HG02852 (cell line): ENCODE measurements around the gene SLC25A5.
"Not testable (repeated sequence)": the region's sequence is repeated elsewhere in the genome, so short reads cannot be mapped to it uniquely, and the experiment has no call there.

Source experiments
- ATAC-seq: cut with Tn5 transposase; IDR thresholded peaks from one replicate; pipeline ENCODE4 v1.9.1; 2021; ENCODE audit warnings: mild to moderate bottlenecking, moderate library complexity; ENCODE audit not compliant: unreplicated experiment

Gene SLC25A5

GRCh38 chrX:119475389-119476101 is 7.3 kb downstream of the SLC25A5 start:
- no peak for ATAC-seq

- ATAC-seq = no peak
These were observed 9.6 kb downstream of the SLC25A5 start for GRCh38 chrX:119477812-119478232.

GRCh38 chrX:119478504-119478903 is 10.3 kb downstream of the SLC25A5 start:
- no peak for ATAC-seq

GRCh38 chrX:119479845-119480244 is 11.6 kb downstream of the SLC25A5 start:
- no peak for ATAC-seq

- ATAC-seq = no peak
These were observed 13.1 kb downstream of the SLC25A5 start for GRCh38 chrX:119481323-119481801.

GRCh38 chrX:119482041-119482440 is 13.8 kb downstream of the SLC25A5 start:
- ATAC-seq = peak; percentile 30

- ATAC-seq = peak; percentile 79
These were observed 14.5 kb downstream of the SLC25A5 start for GRCh38 chrX:119482481-119483480.

- no peak for ATAC-seq
These were observed 18.5 kb downstream of the SLC25A5 start for GRCh38 chrX:119486745-119487144.

GRCh38 chrX:119487766-119488165 is 19.5 kb downstream of the SLC25A5 start:
- not testable (repeated sequence) for ATAC-seq

GRCh38 chrX:119488749-119489148 is 20.5 kb downstream of the SLC25A5 start:
- ATAC-seq = no peak

GRCh38 chrX:119489212-119490074 is 21.2 kb downstream of the SLC25A5 start:
- ATAC-seq = no peak

- no peak for ATAC-seq
These were observed 24.2 kb downstream of the SLC25A5 start for GRCh38 chrX:119492463-119492862.

GRCh38 chrX:119493851-119494495 is 25.7 kb downstream of the SLC25A5 start:
- not testable (repeated sequence) for ATAC-seq

- ATAC-seq = no peak
These were observed 27.8 kb downstream of the SLC25A5 start for GRCh38 chrX:119495734-119496726.

- ATAC-seq = no peak
These were observed 28.9 kb downstream of the SLC25A5 start for GRCh38 chrX:119497185-119497584.

GRCh38 chrX:119500061-119500800 is 32.0 kb downstream of the SLC25A5 start:
- no peak for ATAC-seq

GRCh38 chrX:119501511-119502148 is 33.4 kb downstream of the SLC25A5 start:
- no peak for ATAC-seq
